HEK293T (cell line): ENCODE measurements around the gene CLEC4A.

Source experiments
- CTCF ChIA-PET: fragments of 350-600 bp; formaldehyde crosslinking; extraction: SDS; loops from one replicate; lab custom pipeline; 2021; ENCODE audit warnings: antibody characterized with exemption, inconsistent platforms; lab: Yijun Ruan, JAX
- POLR2A ChIA-PET: fragments of 350-600 bp; formaldehyde crosslinking; extraction: SDS; loops from one replicate; lab custom pipeline; 2020; ENCODE audit warnings: antibody characterized with exemption, inconsistent platforms; lab: Yijun Ruan, JAX
- DNase-seq: peaks from one replicate; pipeline ENCODE4 v3.0.0; 2012; ENCODE audit warnings: mixed read lengths; ENCODE audit errors: extremely low spot score
- ARNT ChIP-seq: fragments of 450-650 bp; IDR thresholded peaks from 2 replicates; pipeline ENCODE4 v1.6.1; 2017; ENCODE audit warnings: mild to moderate bottlenecking
- BHLHE40 ChIP-seq: fragments of 450-650 bp; IDR thresholded peaks from 2 replicates; pipeline ENCODE4 v1.6.1; 2016; ENCODE audit warnings: mild to moderate bottlenecking, moderate library complexity, borderline replicate concordance
- CTBP1 ChIP-seq: fragments of 450-650 bp; IDR thresholded peaks from 2 replicates; pipeline ENCODE4 v1.6.1; 2016; ENCODE audit warnings: borderline replicate concordance
- ELF4 ChIP-seq: fragments of 450-650 bp; IDR thresholded peaks from 2 replicates; pipeline ENCODE4 v1.6.1; 2017; ENCODE audit warnings: antibody characterized with exemption
- FOXA1 ChIP-seq: fragments of 450-650 bp; IDR thresholded peaks from 2 replicates; pipeline ENCODE4 v1.6.1; 2016; ENCODE audit warnings: mild to moderate bottlenecking
- FOXK2 ChIP-seq: fragments of 450-650 bp; IDR thresholded peaks from 2 replicates; pipeline ENCODE4 v1.6.1; 2016; ENCODE audit warnings: mild to moderate bottlenecking
- FOXM1 ChIP-seq: fragments of 450-650 bp; IDR thresholded peaks from 2 replicates; pipeline ENCODE4 v1.6.1; 2017; ENCODE audit warnings: mild to moderate bottlenecking, borderline replicate concordance
- HDGF ChIP-seq: fragments of 450-650 bp; IDR thresholded peaks from 2 replicates; pipeline ENCODE4 v1.6.1; 2017; ENCODE audit warnings: antibody characterized with exemption, borderline replicate concordance
- L3MBTL2 ChIP-seq: fragments of 450-650 bp; conservative IDR thresholded peaks from 2 replicates; pipeline ENCODE4 v1.6.1; 2016; ENCODE audit warnings: mild to moderate bottlenecking
- LEF1 ChIP-seq: fragments of 450-650 bp; IDR thresholded peaks from 2 replicates; pipeline ENCODE4 v1.6.1; 2017; ENCODE audit warnings: mild to moderate bottlenecking, borderline replicate concordance
- NFRKB ChIP-seq: fragments of 450-650 bp; IDR thresholded peaks from 2 replicates; pipeline ENCODE4 v1.6.1; 2016; ENCODE audit warnings: mild to moderate bottlenecking, moderate library complexity
- PKNOX1 ChIP-seq: fragments of 450-650 bp; IDR thresholded peaks from 2 replicates; pipeline ENCODE4 v1.6.1; 2016
- SP1 ChIP-seq: fragments of 450-650 bp; IDR thresholded peaks from 2 replicates; pipeline ENCODE4 v1.6.1; 2017
- SUZ12 ChIP-seq: fragments of 450-650 bp; IDR thresholded peaks from 2 replicates; pipeline ENCODE4 v1.6.1; 2016; ENCODE audit warnings: mild to moderate bottlenecking
- TARDBP ChIP-seq: fragments of 450-650 bp; IDR thresholded peaks from 2 replicates; pipeline ENCODE4 v1.6.1; 2016
- ZNF384 ChIP-seq: fragments of 450-650 bp; IDR thresholded peaks from 2 replicates; pipeline ENCODE4 v1.6.1; 2016

CLEC4A gene

GRCh38 chr12:8143261-8143660 lies 19.8 kb downstream of the CLEC4A start:
- ChIA-PET CTCF (no interaction called here), POLR2A (no interaction called here)

GRCh38 chr12:8145754-8146441 lies 22.5 kb downstream of the CLEC4A start:
- DNase-seq = no peak
- ChIA-PET POLR2A (no interaction called here), CTCF (no interaction called here)
- TF ChIP-seq BHLHE40 = no peak
- TF ChIP-seq PKNOX1 = no peak
- TF ChIP-seq NFRKB = no peak
- no peak for TF ChIP-seq SP1
- TF ChIP-seq CTBP1 = no peak
- TF ChIP-seq FOXM1 = no peak
- no peak for TF ChIP-seq L3MBTL2
- TF ChIP-seq ELF4 = no peak
- no peak for TF ChIP-seq FOXK2
- TF ChIP-seq TARDBP = no peak
- TF ChIP-seq HDGF = no peak

More at GRCh38 chr12:8143261-8143660, 19.8 kb downstream of the CLEC4A start:
- DNase-seq = no peak
- TF ChIP-seq ARNT (no peak), L3MBTL2 (no peak), PKNOX1 (no peak), HDGF (no peak), BHLHE40 (no peak), LEF1 (no peak), TARDBP (no peak), SP1 (no peak), ELF4 (no peak), NFRKB (no peak), FOXA1 (no peak), FOXK2 (no peak), ZNF384 (no peak), SUZ12 (no peak)

- CTCF ChIA-PET = no interaction called here
- TF ChIP-seq ELF4 (no peak), TARDBP (no peak), SUZ12 (no peak)
- DNase-seq = no peak
- POLR2A ChIA-PET = no interaction called here
Observed at GRCh38 chr12:8146442-8146771, 23.0 kb downstream of the CLEC4A start.

GRCh38 chr12:8154526-8154925 lies 31.1 kb downstream of the CLEC4A start:
- TF ChIP-seq NFRKB (no peak), SP1 (no peak), FOXM1 (no peak)
- CTCF ChIA-PET = no interaction called here
- DNase-seq = no peak
- POLR2A ChIA-PET = no interaction called here

GRCh38 chr12:8156416-8156815 lies 33.0 kb downstream of the CLEC4A start:
- no peak for TF ChIP-seq TARDBP
- no peak for TF ChIP-seq HDGF
- no peak for TF ChIP-seq L3MBTL2
- TF ChIP-seq FOXA1 = no peak
- no peak for TF ChIP-seq NFRKB
- no peak for TF ChIP-seq BHLHE40
- TF ChIP-seq PKNOX1 = no peak
- no peak for TF ChIP-seq ARNT
- TF ChIP-seq ZNF384 = no peak
- TF ChIP-seq CTBP1 = no peak
- no peak for DNase-seq
- POLR2A ChIA-PET = no interaction called here
- CTCF ChIA-PET = interaction anchor here (0.7 kb wide), 1 partner anchor 33 kb away, joined by 3 read pairs; the partner anchor contains the start of gene CLEC4A

DNA sequence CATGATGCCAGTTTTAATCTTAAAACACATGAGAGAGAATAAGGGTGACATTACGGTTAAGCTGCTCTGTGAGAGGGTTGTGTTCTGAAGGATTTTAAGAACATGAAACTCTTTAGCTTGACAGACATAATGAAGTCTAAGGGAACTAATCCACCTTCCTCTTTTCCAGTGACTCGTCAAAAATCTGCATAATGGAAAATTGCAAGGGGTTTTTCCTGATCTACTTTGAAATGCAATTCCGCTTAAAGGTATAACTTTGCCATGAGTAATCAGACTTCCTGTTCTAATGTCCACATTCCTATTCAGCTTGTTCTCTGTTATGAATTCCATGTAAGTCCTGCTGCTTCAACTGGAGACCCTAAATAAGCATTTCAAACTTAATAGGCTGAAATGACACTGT lies 33.4 kb downstream of the CLEC4A start, which contains the start of gene ZNF705A:
ZNF705A (plus strand) TSS at position 171 of the 400 bp plus-strand sequence. CDS start 15,611 bp downstream, outside the sequence.
- DNase-seq = no peak
- POLR2A ChIA-PET = no interaction called here
- TF ChIP-seq BHLHE40 (no peak), FOXK2 (no peak), TARDBP (no peak), SP1 (no peak), ZNF384 (no peak), NFRKB (no peak), ARNT (no peak), CTBP1 (no peak), LEF1 (no peak), SUZ12 (no peak), FOXM1 (no peak), ELF4 (no peak), PKNOX1 (no peak), HDGF (no peak), FOXA1 (no peak), L3MBTL2 (no peak)
- CTCF ChIA-PET = interaction anchor here (0.7 kb wide), 2 partner anchors 34 to 111 kb away, joined by 3 read pairs; partner anchors contain the start of gene CLEC4A
